Fibroblast of lung (primary cell): Measurements from ENCODE around the gene OVOL1. TPM values are rescaled to one million over a fixed set of nuclear protein-coding genes. Genes with fewer than 3 reads are reported as not detected.

Experiments used
- DNase-seq, 2 donors: peaks; one replicate each; pipeline versions ENCODE4 v3.0.0 to v3.0.0-alpha.2; 2010; ENCODE audit warnings: low read depth in 2 of 2
- H2AFZ ChIP-seq: 2 replicates; pipeline ENCODE4 v1.5.1; 2012; ENCODE audit warnings: low read length, control low read depth, inconsistent platforms
- H3K27ac ChIP-seq: 2 replicates; pipeline ENCODE4 v1.5.1; 2011; ENCODE audit warnings: low read length, control low read depth; ENCODE audit not compliant: insufficient read depth
- H3K27me3 ChIP-seq: 2 replicates; pipeline ENCODE4 v1.5.1; 2011; ENCODE audit warnings: mild to moderate bottlenecking, low read length; ENCODE audit not compliant: control insufficient read depth, insufficient read depth
- H3K36me3 ChIP-seq: 2 replicates; pipeline ENCODE4 v1.5.1; 2011; ENCODE audit warnings: low read length; ENCODE audit not compliant: control insufficient read depth, insufficient read depth
- H3K4me1 ChIP-seq: 2 replicates; pipeline ENCODE4 v1.5.1; 2011; ENCODE audit warnings: low read length; ENCODE audit not compliant: control insufficient read depth, insufficient read depth; ENCODE audit errors: extremely low read depth
- H3K4me2 ChIP-seq: 2 replicates; pipeline ENCODE4 v1.5.1; 2011; ENCODE audit warnings: low read length, control low read depth; ENCODE audit not compliant: insufficient read depth; ENCODE audit errors: extremely low read depth
- H3K4me3 ChIP-seq, 4 experiments: fragments of 200-600 bp in 1 of 4; sonication (generic) in 1 of 4; replicated peaks in 1 of 4; 2 replicates each; pipeline ENCODE4 v1.5.1; 2011 to 2016; ENCODE audit warnings: low read length in 4 of 4, low read depth in 3 of 4, mild to moderate bottlenecking in 3 of 4, control low read depth in 2 of 4, inconsistent platforms in 1 of 4, mixed read lengths in 1 of 4; ENCODE audit not compliant: insufficient read depth in 1 of 4; ENCODE audit errors: control extremely low read depth in 1 of 4
- H3K79me2 ChIP-seq: 2 replicates; pipeline ENCODE4 v1.5.1; 2012; ENCODE audit warnings: mild to moderate bottlenecking, low read length, inconsistent platforms; ENCODE audit not compliant: control insufficient read depth, insufficient read depth
- H3K9ac ChIP-seq: 2 replicates; pipeline ENCODE4 v1.5.1; 2011; ENCODE audit warnings: mild to moderate bottlenecking, low read length, control low read depth; ENCODE audit not compliant: insufficient read depth
- H3K9me3 ChIP-seq: 2 replicates; pipeline ENCODE4 v1.5.1; 2012; ENCODE audit warnings: low read depth, low read length; ENCODE audit not compliant: control insufficient read depth, insufficient read depth
- H4K20me1 ChIP-seq: 2 replicates; pipeline ENCODE4 v1.5.1; 2011; ENCODE audit warnings: low read length; ENCODE audit not compliant: control insufficient read depth, insufficient read depth; ENCODE audit errors: extremely low read depth
- CTCF ChIP-seq, 2 donors: IDR thresholded peaks in 1 of 2; conservative IDR thresholded peaks in 1 of 2; 1 replicate in 1 of 2; 2 replicates in 1 of 2; pipeline ENCODE4 v1.5.1; 2011 to 2012; ENCODE audit warnings: low read length in 2 of 2, control low read depth in 1 of 2, inconsistent platforms in 1 of 2, low read depth in 1 of 2, mild to moderate bottlenecking in 1 of 2
- EZH2 ChIP-seq: IDR thresholded peaks from 2 replicates; pipeline ENCODE4 v1.5.1; 2012; ENCODE audit warnings: low read length, control low read depth, mild to moderate bottlenecking; ENCODE audit errors: missing control alignments
- polyA plus RNA-seq, 2 donors: library from polyadenylated mRNA; depleted of rRNA in 1 of 2; stranded (reverse) in 1 of 2; unstranded in 1 of 2; fragments of >200 nt; gene quantifications; 2 replicates each; pipeline ENCODE4 v1.2.1, GENCODE V29; 2011 to 2012; ENCODE audit warnings: missing spikeins in 1 of 2
- total RNA-seq: library from RNA; depleted of rRNA; stranded (reverse); fragments of >200 nt; gene quantifications from 2 replicates; pipeline ENCODE4 v1.2.1, GENCODE V29; 2014

OVOL1 gene
- total and polyA plus RNA-seq, 2 donors (not counting 1 experiment from before 2014, with no cell fraction given) = not detected

GRCh38 chr11:65770951-65771567, 15.8 kb upstream of the OVOL1 start:
- H3K4me2 ChIP-seq = no peak overlapping the region
- no peak for TF ChIP-seq EZH2
- H3K79me2 ChIP-seq = no peaks in the 10 kb centered on the region
- H2AFZ ChIP-seq = no peak overlapping the region
- H3K4me3 ChIP-seq = no peak overlapping the region
- no peaks in the 10 kb centered on the region for H3K4me1 ChIP-seq
- no peaks in the 10 kb centered on the region for H4K20me1 ChIP-seq
- H3K9ac ChIP-seq = no peak overlapping the region
- H3K36me3 ChIP-seq = no peaks in the 10 kb centered on the region
- H3K27me3 ChIP-seq = no peaks in the 10 kb centered on the region
- no peaks in the 10 kb centered on the region for H3K9me3 ChIP-seq
- DNase-seq = no peak
- no peak overlapping the region for H3K27ac ChIP-seq

GRCh38 chr11:65771589-65772112, 15.2 kb upstream of the OVOL1 start:
- Histone ChIP-seq H3K79me2 (no peaks in the 10 kb centered on the region), H3K9me3 (no peaks in the 10 kb centered on the region), H3K27me3 (no peaks in the 10 kb centered on the region), H3K27ac (no peak overlapping the region), H2AFZ (no peak overlapping the region), H3K4me3 (no peak overlapping the region), H3K36me3 (no peaks in the 10 kb centered on the region), H3K4me2 (no peak overlapping the region), H3K9ac (no peak overlapping the region), H3K4me1 (no peaks in the 10 kb centered on the region), H4K20me1 (no peaks in the 10 kb centered on the region)
- TF ChIP-seq EZH2 = no peak
- TF ChIP-seq CTCF (conservative IDR thresholded peaks at IDR 0.05 in 1 of 2, IDR thresholded peaks at IDR 0.05 in 1 of 2; ENCODE audit: low read depth in 1 of 2, low read length in 2 of 2) = no peak
- DNase-seq = no peak

- no peak overlapping the region for H3K4me3 ChIP-seq
- DNase-seq = no peak
- H3K79me2 ChIP-seq = no peaks in the 10 kb centered on the region
- no peaks in the 10 kb centered on the region for H3K4me1 ChIP-seq
- peaks cover 15% of the 10 kb centered on the region for H3K36me3 ChIP-seq
- no peak overlapping the region for H3K9ac ChIP-seq
- H3K9me3 ChIP-seq = no peaks in the 10 kb centered on the region
- H4K20me1 ChIP-seq = no peaks in the 10 kb centered on the region
- no peak overlapping the region for H3K27ac ChIP-seq
- H3K27me3 ChIP-seq = no peaks in the 10 kb centered on the region
- H3K4me2 ChIP-seq = no peak overlapping the region
- peak in 1 of 2 donors; percentile 21 for TF ChIP-seq CTCF (conservative IDR thresholded peaks at IDR 0.05 in 1 of 2, IDR thresholded peaks at IDR 0.05 in 1 of 2; ENCODE audit: low read depth in 1 of 2, low read length in 2 of 2)
- TF ChIP-seq EZH2 = no peak
- no peak overlapping the region for H2AFZ ChIP-seq
These were observed 13.0 kb upstream of the OVOL1 start for GRCh38 chr11:65773784-65774411.
